Astrocyte of the spinal cord (primary cell): ENCODE results near the gene SLC17A9.

Experiments
- DNase-seq: peaks from one replicate; pipeline ENCODE4 v3.0.0; 2011; ENCODE audit warnings: low read depth, low spot score
- H3K4me3 ChIP-seq: 2 replicates; pipeline ENCODE4 v1.5.1; 2011; ENCODE audit warnings: low read depth, mild to moderate bottlenecking, low read length, moderate library complexity
- in situ Hi-C: cut with HindIII; loops from 2 replicates; pipeline ENCODE4 v1.10.0; 2017; ENCODE audit warnings: low sequenced_read_pairs
- TF ChIP-seq, protein P1 (sequence below): IDR thresholded peaks from 2 replicates; pipeline ENCODE4 v1.5.1; 2012; ENCODE audit warnings: low read depth, mild to moderate bottlenecking, low read length, inconsistent platforms

SLC17A9 gene

GRCh38 chr20:62994869-62995281 is 42.4 kb downstream of the SLC17A9 start:
- no peak for DNase-seq
- H3K4me3 ChIP-seq: no peak overlapping the region
- in situ Hi-C loops: no loop called here
- TF ChIP-seq, protein P1, sequence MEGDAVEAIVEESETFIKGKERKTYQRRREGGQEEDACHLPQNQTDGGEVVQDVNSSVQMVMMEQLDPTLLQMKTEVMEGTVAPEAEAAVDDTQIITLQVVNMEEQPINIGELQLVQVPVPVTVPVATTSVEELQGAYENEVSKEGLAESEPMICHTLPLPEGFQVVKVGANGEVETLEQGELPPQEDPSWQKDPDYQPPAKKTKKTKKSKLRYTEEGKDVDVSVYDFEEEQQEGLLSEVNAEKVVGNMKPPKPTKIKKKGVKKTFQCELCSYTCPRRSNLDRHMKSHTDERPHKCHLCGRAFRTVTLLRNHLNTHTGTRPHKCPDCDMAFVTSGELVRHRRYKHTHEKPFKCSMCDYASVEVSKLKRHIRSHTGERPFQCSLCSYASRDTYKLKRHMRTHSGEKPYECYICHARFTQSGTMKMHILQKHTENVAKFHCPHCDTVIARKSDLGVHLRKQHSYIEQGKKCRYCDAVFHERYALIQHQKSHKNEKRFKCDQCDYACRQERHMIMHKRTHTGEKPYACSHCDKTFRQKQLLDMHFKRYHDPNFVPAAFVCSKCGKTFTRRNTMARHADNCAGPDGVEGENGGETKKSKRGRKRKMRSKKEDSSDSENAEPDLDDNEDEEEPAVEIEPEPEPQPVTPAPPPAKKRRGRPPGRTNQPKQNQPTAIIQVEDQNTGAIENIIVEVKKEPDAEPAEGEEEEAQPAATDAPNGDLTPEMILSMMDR: no peak

GRCh38 chr20:62995481-62995880 is 43.0 kb downstream of the SLC17A9 start:
- H3K4me3 ChIP-seq: no peak overlapping the region
- no peak for DNase-seq
- in situ Hi-C loops: no loop called here
- TF ChIP-seq, protein P1: no peak

DNA sequence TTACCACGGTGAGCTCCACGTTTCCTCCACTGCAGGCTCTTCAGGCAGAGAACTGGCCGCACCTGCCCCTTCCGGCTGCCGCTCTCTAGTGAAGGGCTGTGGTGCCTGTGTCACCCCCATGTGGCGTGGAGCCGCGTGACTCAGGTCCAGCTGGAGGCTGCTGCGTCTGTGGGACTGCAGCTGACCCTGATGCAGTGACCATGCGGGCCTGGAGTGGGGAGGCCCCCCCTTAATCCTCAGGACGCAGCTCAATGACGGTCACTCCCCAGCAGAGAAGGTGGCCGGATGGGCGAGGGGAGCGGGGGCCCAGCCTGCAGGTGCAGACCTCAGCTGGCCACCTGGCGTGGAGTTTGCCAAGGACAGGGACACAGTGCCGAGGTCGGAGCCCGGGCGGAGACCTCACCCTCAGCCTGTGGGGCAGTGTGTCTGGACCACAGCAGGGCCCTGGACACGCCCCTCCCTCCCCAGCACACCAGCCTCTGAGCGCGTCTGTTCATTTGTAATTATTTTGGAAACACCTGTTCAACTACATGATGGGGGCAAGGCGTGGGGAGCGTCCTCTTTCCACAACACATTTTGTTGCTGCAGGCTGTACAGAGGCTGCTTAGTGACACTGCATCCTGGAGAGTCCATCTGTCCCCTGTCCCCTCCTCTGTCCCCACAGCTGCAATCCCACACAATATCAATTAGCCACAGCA is 43.5 kb downstream of the SLC17A9 start:
- H3K4me3 ChIP-seq: no peak overlapping the region
- in situ Hi-C loops: no loop called here
- no peak for DNase-seq
- TF ChIP-seq, protein P1: no peak

DNA sequence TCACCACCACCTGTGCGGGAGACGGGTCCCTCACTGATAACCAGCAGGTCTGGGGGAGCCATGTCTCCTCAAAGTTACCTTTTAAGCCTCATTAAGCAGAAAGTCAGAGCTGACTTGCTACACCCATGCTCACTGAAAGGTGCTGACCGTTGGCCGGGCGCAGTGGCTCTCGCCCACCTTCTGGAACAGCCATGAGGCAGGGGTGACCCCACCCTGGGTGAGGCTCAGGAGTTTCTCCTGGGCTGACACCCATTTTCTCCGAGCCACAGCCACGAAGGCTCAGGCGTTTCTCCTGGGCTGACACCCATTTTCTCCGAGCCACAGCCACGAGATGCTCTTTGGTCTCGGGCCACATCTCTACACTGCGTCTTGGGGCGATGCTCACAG is 44.1 kb downstream of the SLC17A9 start:
- H3K4me3 ChIP-seq: no peak overlapping the region
- no peak for DNase-seq
- in situ Hi-C loops: no loop called here
- TF ChIP-seq, protein P1: no peak

DNA sequence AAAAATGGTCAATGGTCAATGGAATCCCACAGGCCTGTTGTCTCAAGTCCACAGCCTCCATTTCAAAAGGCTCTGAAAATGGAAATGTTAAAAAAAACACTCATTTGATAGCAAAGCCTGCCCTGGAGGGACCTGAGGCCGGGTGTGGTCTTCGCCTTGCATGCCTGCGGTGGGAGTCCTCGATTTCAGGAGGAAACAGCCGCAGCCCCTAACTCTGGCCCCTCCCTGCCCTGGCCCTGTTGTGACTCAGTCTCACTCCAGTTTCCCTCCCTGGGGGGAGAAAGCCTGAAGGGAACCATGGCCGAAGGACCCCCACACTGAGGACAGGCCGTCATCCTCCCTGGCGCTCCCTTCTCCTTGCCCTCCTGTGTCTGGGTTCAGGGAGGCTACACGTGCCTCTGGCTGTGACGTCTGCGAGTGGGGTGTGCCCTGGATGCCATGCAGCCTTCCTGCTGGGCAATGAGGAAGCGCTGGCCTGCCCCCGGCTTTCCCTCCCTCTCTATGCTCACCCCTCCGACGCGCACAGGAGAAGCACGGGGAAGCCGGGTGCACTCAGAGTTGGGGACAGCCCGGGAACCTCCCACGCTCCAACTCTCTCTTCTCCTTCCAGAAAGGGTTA is 45.0 kb downstream of the SLC17A9 start:
- TF ChIP-seq, protein P1: no peak
- in situ Hi-C loops: no loop called here
- H3K4me3 ChIP-seq: no peak overlapping the region
- no peak for DNase-seq

- in situ Hi-C loops: no loop called here
- no peak overlapping the region for H3K4me3 ChIP-seq
- TF ChIP-seq, protein P1: no peak
- no peak for DNase-seq
Observed at GRCh38 chr20:62998449-62998848, 45.9 kb downstream of the SLC17A9 start.
